ENCODE data around the gene ADAMTS1. TPM values are rescaled to one million over a fixed set of nuclear protein-coding genes. Genes with fewer than 3 reads are reported as not detected.
"Not testable (repeated sequence)": the region's sequence is repeated elsewhere in the genome, so short reads cannot be mapped to it uniquely, and the experiment has no call there.

ADAMTS1 gene
- 12.6 and 19.3 TPM in 2 replicates for total RNA-seq

GRCh38 chr21:26845066-26845758 lies at the start of gene ADAMTS1:
Gene ADAMTS1, minus strand, starts transcription at chr21:26845409. Its CDS starts 455 bp downstream, at chr21:26844954.
- DNase-seq: peak; percentile 66

DNA sequence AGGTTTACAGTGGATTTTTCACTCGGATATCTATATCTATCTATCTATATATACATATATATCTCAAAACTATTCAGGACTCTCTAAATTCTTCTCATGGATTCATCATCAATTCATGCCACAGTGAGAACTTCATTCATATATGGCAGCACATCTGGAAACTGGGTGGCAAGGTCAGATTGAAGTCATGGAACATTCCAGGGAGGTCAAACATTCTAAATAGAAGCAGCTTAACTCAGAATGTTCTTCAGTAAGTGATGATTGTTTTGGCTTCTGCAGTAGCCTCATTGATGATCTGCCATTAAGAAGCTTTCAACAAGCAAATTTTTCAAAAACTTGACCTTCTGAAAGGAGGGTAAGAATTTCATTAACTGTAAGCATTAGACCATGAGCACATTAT lies 46.9 kb upstream of the ADAMTS1 start:
- DNase-seq: no peak

DNA sequence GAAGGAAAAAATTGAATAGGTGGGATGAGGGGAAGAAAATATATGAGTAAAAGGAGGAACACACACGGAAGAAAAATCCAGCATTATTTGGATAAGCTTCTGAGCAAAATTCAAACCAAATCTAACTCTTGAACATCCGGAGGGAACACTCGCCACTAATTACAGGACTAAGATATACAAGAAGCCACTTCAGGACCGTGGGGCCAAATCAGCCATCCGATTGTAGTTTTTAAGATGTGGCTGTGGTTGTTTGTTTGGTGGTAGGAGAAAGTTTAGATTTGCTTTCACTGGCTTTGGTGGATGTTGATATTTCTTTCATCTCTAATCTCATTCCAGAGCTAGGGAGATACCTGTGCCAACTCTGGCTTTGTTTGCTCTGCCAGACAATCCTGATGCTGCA lies 43.7 kb upstream of the ADAMTS1 start:
- DNase-seq: no peak

DNA sequence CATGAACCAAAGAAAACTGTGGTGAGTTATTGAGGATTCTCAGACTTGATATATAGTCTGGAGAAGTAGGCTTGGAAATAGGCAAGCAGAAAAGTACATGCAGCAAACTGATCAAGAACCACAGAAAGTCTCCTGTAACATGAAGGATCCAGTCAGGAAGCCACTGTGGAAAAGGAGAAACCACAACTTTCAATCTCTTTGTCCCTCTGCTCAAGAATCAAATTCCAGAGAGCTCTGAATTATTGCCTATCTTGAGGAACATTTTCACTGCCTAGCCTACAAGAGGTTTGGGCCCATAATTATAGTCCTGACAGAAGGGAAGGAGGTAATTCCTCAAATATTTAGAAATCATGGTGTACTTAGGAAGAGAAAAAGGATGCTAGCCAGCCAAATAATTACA lies 43.0 kb upstream of the ADAMTS1 start:
- DNase-seq: no peak

DNA sequence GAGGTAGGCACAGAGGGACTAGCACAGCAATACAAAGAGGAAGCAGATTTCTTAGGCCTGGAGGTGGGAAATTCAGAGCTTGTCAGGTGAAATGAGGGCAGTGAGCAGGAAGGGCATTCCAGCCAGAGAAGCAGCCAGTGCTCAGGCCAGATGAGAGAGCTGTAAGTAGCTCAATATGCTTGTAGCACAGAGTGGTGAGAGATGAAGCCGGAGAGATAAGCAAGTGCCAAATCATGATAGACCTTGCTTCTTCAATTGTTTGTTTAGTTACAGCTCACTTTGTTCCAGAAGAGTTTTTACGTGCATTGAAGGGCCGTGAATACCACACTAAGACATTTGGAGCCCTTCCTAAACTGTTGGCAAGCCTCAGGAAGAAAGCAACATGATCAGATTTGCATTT lies 42.0 kb upstream of the ADAMTS1 start:
- DNase-seq: no peak

DNA sequence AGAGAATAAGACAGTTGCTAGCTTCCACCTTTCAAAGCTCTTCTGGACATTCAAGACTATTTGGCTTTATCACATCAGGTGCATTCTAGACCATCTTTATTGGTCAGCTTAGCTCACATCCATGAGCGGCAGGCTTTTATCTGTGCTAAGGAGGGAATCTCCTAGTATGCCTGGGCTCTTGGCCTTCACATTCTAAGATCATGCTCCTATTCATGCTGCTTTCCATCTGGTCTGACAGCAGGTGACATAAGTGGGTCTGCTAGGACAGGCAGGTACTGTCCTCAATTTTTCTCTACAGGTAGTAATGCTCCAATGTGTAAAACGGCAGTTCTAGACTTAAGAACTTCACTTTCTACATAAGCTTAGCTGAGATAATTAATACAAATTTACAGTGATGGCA lies 39.2 kb upstream of the ADAMTS1 start:
- DNase-seq: no peak

- DNase-seq: no peak
These were observed 38.6 kb upstream of the ADAMTS1 start for GRCh38 chr21:26883768-26884167.

GRCh38 chr21:26881504-26882228 lies 36.5 kb upstream of the ADAMTS1 start:
- peak; percentile 40 for DNase-seq

DNA sequence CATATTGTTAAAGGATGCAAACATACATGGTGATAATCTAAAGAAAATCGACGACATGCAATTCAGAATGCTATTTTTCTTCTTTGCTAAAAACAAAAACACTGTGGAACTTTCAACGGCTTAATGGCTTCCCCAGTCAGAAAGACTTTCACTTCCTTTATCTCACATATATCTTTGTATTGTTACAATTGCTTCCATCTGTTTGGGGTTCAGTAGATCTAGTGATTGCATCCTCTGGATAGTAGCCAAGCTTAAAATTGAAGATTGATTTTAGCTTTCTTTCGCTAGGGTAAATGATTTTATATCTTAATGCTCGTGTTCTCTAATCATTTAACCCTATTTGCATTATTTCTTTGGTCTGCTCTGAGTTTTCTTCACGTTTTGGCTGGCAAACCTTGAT lies 31.8 kb upstream of the ADAMTS1 start:
- DNase-seq: no peak

- no peak for DNase-seq
These were observed 29.1 kb upstream of the ADAMTS1 start for GRCh38 chr21:26874347-26874746.

DNA sequence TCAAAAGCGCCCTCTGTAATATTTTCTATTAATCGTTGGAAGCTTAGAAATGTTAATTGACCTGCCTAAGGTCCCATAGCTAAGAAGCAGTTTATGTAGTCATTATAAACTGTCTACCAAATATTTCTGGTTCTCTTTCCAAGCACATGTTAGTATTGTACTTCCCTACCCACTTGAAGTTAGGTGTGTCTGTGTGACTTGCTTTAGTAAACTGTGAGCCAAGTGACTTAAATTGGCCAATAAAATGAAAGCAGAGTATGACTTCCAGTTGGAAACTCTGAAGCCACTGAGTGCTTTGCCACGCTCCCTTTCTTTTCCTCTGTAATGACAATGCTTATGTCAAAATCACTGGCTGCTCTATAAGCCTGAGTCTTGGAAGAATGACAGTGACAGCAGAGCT lies 20.6 kb upstream of the ADAMTS1 start:
- DNase-seq: no peak

DNA sequence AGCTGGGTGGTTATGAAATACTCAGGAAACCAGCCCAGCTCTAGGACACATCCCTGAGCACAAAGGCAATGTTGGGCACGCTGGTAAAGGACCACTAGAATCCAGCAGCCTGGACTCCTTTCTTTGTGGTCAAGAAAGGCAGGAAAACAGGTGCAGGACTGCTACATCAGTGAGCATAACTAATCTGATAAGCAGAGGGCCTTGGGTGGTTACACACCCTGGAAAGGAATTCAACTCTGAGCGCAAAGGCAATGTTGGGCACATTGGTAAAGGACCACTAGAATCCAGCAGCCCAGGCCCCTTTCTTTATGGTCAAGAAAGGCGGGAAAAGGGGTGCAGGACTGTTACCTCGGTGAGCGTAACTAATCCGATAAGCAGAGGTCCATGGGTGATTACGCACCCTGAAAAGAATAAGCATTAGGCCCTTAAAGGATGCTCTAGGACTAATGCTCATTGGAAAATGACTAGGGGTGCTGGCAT lies 11.7 kb upstream of the ADAMTS1 start:
- not testable (repeated sequence) for DNase-seq

DNA sequence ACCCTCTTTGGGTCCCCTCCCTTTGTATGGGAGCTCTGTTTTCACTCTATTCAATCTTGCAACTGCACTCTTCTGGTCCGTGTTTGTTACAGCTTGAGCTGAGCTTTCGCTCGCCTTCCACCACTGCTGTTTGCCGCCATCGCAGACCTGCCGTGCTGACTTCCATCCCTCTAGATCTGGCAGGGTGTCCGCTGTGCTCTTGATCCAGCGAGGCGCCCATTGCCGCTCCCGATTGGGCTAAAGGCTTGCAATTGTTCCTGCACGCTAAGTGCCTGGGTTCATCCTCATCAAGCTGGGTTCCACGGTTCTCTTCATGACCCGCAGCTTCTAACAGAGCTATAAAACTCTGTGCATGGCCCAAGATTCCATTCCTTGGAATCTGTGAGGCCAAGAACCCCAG lies 9.5 kb upstream of the ADAMTS1 start:
- not testable (repeated sequence) for DNase-seq

GRCh38 chr21:26852423-26852822 lies 7.2 kb upstream of the ADAMTS1 start:
- DNase-seq: no peak

DNA sequence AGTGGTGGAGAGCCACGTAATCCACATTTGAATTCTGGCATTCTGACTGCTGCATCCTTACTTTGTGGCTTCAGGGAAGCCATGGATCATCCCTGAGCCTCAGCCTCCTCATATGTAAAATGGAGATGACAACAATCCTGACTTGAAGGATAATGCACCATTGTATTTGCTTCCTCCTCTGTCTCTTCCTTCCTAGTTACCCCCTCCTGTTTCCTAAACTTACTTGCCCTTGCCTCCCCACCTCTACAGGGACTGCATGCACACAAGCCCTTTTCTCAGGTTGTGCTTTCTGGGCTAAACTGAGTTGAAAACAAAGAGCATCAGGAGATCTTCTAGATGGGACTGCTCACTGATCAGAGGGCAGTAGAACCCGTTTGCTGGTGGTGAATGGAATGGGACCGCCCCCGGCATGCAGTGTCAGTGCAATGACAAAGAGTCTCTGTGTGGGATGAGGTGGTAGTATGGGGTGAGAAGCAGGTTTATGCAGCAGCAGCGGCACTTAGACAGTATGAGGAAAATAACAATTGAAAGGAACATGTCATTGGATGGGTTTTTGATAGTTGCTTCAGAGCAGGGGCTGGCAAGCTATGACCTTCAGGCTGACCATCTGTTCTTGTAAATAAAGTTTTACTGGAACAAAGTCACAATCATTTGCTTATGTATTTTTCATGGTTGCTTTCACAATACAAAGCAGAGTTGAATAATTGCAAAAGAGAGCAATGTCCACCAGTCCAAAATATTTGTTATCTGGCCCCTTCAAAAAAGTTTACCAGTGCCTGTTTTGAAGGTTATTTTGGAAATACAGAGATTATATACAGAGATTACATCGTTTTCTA lies 6.1 kb upstream of the ADAMTS1 start:
- no peak for DNase-seq

DNA sequence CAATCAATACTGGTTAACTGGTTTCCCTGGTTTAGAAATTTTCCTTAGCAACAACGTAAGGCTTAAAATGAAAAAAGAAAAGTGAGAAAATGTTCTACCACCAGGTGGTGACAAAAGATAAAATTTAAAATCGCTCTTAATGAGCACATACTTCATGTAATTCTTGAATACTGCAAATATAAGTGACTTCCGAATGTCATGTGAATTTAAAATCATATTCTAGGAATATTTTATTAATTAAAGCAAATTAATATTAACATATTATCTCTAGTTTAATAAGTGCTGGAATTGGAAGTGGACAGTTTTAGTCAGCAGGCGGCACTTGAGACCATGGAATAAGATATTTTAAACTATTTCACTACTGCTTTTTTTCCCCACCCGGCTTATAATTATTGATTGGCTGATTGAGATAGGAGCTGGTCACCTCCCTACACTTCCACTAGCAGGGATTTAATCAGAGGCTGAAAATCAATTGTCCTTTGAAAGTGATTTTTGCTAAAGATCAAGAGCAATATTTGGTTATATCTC lies 5.0 kb upstream of the ADAMTS1 start:
- peak; percentile 68 for DNase-seq

DNA sequence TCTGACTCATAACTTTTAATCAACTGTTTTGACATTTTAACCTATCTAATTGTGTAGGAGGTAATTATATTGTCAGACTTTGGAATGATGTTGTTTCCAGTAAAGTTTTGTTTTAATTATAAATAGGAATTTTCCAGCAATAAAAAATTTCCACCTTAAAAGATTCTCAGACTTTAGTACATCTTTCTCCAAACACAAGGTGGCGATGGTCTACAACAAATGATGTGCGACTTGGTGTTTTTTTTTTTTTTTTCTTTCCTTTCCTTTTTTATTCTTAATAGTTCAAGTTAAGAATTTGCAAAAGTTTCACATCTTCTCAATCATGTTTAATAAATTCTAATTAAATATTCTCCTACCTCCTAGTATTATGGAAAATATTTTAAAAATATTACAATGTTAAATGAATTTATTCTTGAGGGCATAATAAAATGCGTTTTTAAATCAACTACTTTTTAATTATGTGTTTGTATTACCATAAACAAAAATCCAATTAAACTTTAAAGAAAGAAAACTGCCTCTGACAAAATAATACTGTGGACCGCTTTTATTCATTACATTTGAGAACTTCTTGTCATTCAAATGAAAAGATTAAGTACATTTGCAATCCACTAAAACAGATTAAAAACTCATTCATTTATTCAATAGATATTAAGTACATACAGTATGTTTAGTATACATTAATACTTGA lies 4.4 kb upstream of the ADAMTS1 start:
- peak; percentile 75 for DNase-seq

GRCh38 chr21:26847921-26848320 lies 2.7 kb upstream of the ADAMTS1 start:
- DNase-seq: no peak

DNA sequence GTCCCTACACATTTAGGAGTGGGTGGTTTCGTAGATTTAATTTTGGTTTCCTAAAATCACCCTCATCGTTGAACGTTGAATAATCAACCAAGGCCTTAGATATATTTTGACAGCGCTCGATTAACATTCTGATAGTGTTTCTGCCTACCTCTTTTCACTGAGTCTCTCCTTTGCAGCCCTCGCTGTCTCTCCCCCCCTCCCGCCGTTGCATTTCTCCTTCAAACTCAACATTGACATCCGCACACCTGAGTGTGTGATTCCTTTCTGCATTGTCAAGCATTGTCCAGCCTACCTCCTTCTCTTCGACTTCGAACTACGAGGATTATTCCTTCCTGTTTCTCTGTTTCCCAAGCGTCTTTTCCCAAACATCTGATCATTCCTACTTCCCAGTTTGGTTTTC lies 1.8 kb upstream of the ADAMTS1 start:
- no peak for DNase-seq

DNA sequence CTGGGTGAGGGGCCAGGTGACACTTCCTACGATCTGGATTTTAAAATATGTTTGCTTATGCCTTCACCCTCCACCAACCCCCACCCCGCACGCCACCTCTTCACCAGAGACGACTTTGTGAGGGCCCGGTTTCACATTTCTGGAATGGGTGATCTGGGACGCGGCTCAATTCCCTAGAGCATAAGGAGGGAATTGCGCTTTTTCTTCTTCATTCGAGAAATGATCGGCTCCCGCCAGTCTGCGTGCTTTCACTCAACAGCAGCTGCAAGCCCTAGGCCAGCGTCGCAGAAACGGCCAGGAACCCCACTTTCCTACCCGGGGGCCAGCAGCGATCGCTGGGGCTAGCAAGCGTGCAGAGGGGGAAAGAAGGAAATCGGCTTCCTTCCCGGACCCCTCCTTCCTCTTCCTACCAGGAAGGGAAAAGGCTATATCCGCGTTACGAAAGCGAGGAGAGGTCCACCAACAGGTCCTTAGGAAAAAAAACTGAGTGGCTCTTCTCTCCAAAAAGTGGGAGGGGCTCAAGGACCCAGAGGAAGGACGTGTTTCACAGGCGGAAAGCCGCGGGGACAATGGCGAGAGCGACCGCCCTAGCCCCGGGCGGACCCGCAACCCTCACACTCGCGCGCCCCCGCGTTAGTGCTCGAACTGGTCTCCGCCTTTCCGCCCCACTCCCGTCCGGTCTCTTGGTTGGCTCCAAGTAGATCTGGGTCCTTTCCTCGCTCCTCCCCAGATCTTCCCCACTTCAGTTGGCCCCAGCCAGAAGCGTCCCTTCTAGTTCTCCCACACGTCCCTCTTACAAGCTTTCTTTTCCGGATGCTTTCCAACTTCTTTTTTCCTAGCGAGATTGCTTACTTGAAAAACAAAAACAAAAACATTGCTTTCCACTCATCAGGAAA lies 1.1 kb upstream of the ADAMTS1 start:
- DNase-seq: peak; percentile 49

GRCh38 chr21:26845759-26846035 lies 488 bp upstream of the ADAMTS1 start:
- DNase-seq: peak; percentile 5

Measured in dermis blood vessel endothelial cell (primary cell).